Measurements from ENCODE around the gene MRPS18A.
A peak's percentile ranks its signal among the peaks of the same experiment; 100 is the strongest.

MRPS18A gene

DNA sequence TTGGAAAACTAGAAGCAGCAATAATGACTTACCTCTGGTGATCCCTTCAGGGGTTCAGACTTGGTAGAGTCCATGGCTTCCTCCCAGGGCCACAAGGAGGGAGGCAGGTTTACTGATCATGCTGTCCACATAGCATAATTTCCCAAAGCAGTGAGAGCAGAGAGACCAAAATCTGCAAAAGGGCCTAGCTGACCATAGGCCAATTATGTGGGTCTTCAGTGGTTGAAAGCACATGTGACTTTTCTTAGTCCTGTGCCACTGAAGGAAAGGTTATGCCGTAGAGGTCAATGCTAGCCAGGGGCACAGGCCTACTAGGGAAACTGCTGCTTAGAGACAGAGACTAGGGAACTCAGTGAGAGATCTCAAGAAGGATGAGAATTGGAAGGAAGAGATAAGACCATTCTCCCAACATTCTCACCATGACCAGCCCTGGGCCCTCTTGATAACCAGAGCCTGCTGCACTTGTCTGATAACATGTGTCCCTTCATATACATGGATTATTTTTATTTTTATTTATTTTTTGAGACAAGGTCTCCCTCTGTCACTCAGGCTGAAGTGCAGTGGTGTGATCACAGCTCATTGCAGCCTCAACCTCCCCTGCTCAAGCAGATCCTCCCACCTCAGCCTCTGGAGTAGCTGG, 56.5 kb downstream of the MRPS18A start:
- DNase-seq = peak; percentile 29

DNA sequence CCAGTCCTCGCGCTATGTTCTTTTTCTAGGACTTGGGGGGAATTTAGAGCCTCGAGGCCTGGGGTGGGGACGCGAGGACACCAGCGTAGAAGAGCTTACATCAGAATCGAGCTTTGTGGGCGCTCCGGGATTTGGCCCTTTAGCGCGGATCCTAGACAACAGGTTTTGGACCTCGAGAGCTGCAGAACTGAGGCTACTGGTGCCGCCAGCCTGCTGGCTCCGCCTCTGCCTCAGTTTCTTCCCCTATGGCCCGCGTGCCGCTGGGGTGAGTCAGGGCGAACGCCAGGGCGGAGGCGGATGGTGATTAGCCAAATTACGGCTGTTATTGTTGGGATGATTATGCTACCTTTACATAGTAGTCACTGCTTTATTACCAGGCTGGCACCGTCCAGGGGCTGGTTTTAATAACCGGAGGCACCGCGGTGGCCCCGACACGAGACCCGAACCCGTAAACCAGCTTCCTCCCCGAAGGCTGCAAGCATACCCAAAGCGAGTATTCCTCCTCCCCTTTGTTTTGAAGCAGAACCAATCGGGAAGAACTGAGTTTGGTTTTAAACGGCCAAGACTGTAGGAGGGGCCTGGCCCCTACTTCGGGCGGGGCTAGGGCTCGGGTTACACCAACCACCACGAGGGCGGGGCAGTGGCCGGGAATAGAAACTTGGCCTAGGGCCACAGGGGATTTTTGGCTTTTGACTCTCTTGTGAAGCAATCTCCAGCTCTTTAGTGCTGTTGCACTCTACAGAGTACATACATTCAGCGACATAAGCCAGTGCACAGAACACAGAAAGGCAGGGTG, 57.9 kb downstream of the MRPS18A start:
- peak; percentile 99 for DNase-seq

DNA sequence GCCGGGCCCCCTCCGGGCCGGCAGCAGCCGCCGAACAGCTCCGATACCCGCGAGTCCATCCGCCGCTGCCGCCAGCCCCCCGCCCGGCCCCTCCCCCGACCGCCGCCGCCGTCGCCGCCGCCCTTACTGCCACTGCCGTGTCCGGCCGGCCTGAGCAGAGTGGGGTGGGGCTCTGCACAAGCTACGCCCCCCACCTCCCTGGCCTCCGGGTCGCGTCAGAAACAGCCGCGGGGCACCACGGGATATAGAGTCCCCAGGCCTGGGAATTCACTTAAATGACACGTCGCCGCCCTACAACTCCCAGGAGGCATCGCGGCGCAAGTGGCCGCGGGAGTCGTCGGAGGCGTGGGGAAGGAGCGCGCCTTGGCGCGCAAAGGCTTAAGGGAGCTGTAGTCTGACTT, 58.5 kb downstream of the MRPS18A start, which contains the start of gene GTPBP2:
GTPBP2 (minus strand) TSS at position 161 of the 401 bp plus-strand sequence; CDS start at position 59, 102 bp downstream.
- peak; percentile 100 for DNase-seq

GRCh38 chr6:43628393-43629103, 59.0 kb downstream of the MRPS18A start:
- DNase-seq = peak; percentile 81

DNA sequence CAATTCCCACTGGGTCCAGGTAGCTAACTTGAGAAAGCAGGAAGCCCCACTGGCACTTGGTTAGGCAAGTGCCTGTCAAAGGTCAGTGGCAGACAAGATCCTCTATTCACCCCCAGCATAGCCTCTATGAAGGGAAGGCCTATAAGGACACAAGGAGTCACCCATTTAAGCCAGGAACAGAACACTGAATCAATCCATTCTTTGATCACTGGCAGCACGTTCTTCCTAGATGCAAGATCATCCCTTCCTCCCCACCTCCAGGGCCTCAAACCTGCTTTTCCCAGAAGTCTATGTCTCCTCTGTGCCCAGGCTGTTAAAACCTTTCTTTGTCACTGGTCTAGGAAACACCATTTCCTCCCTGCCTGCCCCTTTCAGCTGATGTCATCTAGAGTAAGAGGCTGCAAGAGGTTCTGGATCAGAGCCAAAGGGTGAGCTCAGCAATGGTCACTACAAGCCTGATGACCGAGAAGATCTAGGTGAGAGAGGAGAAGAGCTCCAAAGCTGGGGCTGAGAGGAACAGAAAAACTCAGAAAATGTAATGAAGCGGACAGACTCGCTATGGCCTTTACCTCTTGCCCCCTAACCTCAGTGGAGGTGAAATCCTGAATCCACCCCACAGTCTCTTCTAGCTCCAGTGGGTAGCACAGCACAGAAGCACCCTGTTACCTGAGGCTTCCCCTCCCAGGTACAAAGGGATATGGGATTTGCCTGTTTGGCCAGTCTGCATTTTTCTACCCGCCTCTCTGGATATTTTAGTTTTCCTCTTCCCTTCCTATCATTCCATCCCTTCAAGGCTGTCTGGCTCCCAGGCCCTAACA, 60.4 kb downstream of the MRPS18A start:
- peak; percentile 90 for DNase-seq

- DNase-seq = no peak
Observed at GRCh38 chr6:43625393-43625992, 62.1 kb downstream of the MRPS18A start.

DNA sequence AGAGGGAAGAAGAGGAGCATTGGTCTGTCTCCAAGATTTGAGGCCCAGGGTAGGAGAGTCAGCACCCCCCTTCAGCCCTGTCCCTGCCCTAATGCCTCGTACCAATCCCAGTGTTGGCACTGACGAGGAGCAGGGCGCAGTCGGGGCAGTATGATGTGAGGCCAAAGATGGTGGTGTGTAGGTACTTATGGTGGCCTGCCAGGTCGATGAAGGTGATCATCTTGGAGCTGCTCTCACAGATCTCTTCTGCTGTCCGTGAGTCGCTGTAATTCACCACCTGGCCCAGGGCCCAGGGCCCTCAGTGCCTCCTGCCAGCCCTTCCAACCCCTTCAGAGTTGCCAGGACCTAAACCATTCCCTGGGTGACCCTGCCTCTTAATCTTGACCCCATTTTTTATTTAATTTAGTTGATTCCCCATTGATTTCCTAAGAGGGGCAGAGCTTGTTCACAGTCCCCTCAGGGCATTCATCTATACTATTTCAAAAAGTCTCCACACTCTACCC, 62.8 kb downstream of the MRPS18A start:
- DNase-seq = no peak

DNA sequence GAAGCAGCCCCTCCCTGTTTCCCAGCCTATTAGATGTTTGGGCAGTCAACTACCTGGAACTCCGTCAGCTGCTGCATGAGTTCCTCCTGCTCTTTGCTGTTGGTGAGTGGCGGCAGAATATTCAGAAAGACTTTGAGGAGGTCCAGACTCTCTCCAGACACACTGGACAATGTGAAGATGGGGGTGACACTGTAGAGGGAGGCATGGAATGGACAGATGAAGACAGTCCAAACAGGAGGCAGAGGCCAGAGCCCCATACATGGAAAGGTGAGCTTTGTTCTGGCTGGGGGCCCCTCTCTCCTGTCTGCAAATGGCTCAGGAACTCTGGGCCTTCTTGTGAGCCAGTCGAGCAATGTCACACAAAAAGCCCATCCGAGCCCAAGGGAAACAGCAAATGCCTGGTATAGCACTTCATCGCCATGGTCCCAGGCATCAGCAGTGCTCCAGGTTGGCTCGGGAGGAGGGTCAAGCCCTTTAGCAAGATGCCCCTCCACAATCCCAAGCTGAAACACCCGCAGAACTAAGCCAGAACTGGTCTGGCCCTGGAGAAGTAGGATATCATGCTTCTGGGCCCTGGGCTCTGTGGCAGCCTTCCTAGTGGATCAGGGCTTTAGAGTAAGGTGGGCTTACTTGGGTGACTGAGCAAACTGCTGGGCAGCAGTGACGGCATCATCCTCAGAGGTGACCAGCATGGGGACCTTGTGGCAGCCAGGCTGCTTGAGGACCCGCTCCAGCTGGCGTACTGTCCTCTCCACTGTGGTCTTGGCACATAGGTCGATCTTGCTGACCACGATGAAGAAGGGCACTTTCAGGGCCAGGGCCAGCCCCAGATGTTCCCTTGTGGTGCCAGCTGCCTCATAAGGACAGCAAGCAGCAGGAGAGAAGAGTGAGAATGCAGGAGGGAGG, 63.5 kb downstream of the MRPS18A start:
- no peak for DNase-seq

GRCh38 chr6:43622541-43622940, 65.0 kb downstream of the MRPS18A start:
- no peak for DNase-seq

GRCh38 chr6:43621836-43622180, 65.8 kb downstream of the MRPS18A start:
- DNase-seq = no peak
